Fibroblast of skin of back (primary cell): ENCODE data around the gene SNX25.
"Not testable (repeated sequence)": the region's sequence is repeated elsewhere in the genome, so short reads cannot be mapped to it uniquely, and the experiment has no call there.

Experiments
- DNase-seq: peaks from one replicate; pipeline ENCODE4 v3.0.0-alpha.2; 2013

SNX25 gene

GRCh38 chr4:185235119-185235842, 25.9 kb downstream of the SNX25 start:
- no peak for DNase-seq

- no peak for DNase-seq
Measured at GRCh38 chr4:185235843-185236503, 26.6 kb downstream of the SNX25 start.

- no peak for DNase-seq
Measured at GRCh38 chr4:185237175-185237574, 27.8 kb downstream of the SNX25 start.

DNA sequence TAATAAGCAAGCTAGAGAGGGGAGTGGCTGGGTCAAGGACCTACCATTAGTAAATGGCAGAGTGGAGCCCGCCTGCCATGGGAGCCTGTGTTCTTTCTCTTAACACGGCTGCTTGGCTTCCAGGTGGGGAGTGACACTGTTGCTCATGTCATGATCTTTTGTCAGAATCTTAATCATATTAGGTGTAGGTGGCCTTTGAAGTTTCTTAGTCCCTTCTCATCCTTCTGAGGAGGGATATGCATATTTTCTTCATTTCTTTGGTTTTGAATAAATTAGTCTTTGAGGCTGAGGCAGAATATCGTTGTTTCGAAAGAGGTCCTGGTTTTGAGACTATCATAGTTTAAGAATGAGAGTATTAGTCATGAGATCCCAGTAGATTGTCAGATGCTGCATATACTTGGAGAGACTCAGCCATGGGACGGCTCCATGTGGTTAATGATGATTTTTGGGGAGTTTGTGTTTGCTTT, 28.9 kb downstream of the SNX25 start:
- peak; percentile 57 for DNase-seq

GRCh38 chr4:185238750-185239149, 29.4 kb downstream of the SNX25 start:
- no peak for DNase-seq

DNA sequence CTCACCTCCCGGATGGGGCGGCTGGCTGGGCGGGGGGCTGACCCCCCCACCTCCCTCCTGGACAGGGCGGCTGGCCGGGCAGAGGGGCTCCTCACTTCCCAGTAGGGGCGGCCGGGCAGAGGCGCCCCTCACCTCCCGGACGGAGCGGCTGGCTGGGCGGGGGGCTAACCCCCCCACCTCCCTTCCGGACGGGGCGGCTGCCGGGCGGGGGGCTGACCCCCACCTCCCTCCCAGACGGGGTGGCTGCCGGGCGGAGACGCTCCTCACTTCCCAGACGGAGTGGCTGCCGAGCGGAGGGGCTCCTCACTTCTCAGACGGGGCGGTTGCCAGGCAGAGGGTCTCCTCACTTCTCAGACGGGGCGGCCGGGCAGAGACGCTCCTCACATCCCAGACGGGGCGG, 31.1 kb downstream of the SNX25 start:
- DNase-seq: not testable (repeated sequence)

GRCh38 chr4:185242749-185243533, 33.5 kb downstream of the SNX25 start:
- peak; percentile 47 for DNase-seq

DNA sequence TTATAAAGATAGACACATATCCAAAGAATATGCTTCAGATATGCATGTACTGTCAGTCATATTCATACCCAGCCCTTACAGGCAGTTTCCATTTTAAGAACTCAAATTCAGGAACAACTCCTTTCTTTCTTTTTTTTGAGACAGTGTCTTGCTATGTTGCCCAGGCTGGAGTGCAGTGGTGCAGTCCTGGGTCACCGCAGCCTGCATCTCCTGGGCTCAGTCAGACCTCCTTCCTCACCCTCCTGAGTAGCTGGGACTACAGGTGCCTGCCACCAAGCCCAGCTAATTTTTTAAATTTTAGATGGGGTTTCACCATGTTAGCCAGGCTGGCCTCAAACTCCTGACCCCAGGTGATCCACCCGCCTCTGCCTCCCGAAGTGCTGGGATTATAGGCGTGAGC, 34.5 kb downstream of the SNX25 start:
- no peak for DNase-seq

GRCh38 chr4:185244763-185245162, 35.4 kb downstream of the SNX25 start:
- DNase-seq: no peak

DNA sequence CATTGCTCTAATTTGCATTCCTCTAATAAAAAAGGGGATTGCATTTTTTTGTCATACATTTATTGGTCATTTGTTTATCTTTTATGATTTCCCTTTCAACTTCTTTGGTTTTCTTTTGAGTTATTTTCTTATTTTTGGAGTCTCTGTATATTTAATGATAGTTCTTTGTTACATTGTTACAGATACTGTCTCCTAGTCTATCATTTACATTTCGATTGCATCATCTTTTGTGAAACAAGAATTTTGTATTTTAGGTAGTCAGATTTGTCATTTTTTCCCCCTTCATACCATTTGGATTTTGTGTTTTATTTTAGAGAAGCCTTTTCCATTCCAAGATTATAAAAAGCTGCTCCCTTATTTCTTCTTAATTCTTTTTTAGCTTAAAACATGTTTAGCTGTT, 37.1 kb downstream of the SNX25 start:
- DNase-seq: no peak

DNA sequence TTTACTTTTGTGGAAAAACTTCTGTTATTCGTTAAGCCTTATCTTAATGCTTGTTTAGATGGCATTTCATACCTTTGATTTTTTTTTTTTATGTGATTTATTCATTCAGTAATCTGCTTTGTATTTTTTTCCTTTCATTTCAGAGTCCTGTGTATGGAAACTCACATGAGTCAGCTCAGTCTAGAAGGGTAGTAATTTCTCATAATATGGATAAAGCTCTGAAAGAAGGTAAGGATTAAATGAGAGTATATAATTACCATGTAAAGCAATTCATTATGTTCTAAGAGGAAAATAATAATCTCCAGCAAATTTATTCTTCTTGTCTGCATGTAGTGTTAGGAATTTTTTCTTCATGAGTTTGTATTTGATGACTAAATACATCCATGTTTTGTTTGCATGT, 37.8 kb downstream of the SNX25 start:
- no peak for DNase-seq

GRCh38 chr4:185248393-185249039, 39.1 kb downstream of the SNX25 start:
- no peak for DNase-seq

DNA sequence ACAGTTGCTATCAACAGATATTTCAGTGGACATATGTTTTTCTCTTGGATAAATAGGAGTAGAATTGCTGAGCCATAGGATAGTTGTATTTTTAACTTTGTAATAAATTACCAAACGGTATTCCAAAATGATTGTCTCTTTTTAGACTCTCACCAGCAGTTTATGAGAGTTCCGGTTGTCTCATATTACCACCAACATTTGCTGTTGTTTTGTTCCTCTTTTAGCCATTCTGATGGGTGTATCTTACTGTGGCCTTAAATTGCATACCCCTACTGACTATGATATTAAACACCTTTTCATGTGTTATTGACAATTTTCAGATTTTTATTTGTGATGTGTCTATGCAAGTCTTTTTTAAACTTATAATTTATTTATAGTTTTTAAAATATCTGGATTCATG, 39.7 kb downstream of the SNX25 start:
- no peak for DNase-seq

GRCh38 chr4:185254434-185254833, 45.0 kb downstream of the SNX25 start:
- DNase-seq: peak; percentile 58

DNA sequence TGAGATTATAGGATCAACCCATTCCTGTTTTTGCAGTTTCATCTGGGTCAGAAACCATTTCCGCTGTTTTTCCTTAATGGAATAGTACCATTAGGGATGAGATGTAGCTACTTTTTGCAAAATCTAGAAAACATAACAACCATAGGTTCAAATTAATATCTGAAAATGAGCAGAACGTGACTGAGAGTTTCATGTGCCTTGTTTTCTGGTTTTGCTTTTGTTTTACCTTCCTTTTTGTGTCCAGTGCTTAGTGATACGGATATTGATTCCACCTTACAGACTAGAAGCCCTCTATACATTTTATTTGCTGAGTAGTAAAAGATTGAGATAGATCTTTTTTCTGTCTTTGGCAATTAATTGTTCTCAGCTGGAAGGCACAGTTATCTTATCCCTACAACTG, 46.5 kb downstream of the SNX25 start:
- no peak for DNase-seq

GRCh38 chr4:185256446-185256845, 47.0 kb downstream of the SNX25 start:
- peak; percentile 75 for DNase-seq

GRCh38 chr4:185257086-185257485, 47.7 kb downstream of the SNX25 start:
- no peak for DNase-seq

GRCh38 chr4:185257694-185258093, 48.3 kb downstream of the SNX25 start:
- no peak for DNase-seq

GRCh38 chr4:185258741-185259140, 49.3 kb downstream of the SNX25 start:
- peak; percentile 79 for DNase-seq

GRCh38 chr4:185259719-185260118, 50.3 kb downstream of the SNX25 start:
- DNase-seq: no peak

DNA sequence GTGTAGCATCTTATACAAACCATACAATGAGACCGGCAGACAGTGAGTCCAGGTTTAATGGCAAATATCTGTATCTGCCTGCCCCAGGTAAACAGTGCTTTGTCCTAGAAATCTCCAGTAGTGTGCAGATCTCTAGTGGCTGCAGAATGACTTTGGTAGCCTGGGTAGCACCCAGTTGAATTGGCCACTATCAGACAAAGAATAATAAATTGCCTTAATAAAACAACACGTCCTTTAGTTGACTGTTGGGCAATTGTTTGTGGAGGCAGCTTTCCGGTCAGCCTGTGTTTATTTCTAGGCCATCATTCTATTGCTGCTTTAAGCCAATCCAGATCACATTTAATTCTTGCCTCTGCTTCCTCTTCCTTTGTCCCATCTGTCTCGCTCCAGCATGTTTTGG, 52.5 kb downstream of the SNX25 start:
- no peak for DNase-seq

DNA sequence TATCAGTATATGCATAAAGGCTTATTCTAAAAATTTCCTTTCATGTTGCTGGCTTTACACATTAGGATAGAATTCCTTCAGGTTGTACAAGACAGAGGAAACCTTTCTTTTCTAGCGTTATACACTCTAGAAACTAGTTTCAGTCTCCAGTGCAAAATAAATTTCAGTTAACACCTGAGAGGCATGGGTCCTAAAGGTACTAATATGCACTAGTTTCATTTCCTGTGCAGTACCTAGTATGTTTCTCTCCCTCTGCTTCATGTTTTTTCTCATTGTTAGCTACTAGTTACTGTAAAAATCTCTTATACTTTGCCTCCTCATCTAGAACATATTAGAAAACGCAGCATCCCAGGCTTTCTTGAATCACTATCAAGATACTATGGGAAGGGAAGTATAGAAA, 54.0 kb downstream of the SNX25 start:
- no peak for DNase-seq

DNA sequence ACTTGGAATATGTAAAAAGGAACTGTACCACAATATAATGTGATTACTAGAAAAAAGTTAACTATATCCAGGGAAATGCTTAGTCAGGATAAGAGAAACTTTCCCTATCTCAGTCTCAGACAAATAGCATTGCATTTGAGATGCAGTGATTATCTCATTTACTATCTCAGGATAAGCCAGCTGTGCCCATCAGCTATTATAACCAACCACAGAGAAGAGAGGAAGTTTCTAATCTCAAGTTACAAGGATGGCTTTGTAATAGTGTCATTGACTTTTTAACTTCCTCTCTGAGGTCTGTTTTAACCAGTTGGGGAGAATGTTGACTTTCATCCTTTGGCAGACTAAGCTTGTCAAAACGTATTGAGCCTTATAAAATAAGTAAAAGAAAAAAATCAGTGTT, 56.5 kb downstream of the SNX25 start:
- peak; percentile 81 for DNase-seq
